ENCODE measurements around the gene IGF1R.

DNA sequence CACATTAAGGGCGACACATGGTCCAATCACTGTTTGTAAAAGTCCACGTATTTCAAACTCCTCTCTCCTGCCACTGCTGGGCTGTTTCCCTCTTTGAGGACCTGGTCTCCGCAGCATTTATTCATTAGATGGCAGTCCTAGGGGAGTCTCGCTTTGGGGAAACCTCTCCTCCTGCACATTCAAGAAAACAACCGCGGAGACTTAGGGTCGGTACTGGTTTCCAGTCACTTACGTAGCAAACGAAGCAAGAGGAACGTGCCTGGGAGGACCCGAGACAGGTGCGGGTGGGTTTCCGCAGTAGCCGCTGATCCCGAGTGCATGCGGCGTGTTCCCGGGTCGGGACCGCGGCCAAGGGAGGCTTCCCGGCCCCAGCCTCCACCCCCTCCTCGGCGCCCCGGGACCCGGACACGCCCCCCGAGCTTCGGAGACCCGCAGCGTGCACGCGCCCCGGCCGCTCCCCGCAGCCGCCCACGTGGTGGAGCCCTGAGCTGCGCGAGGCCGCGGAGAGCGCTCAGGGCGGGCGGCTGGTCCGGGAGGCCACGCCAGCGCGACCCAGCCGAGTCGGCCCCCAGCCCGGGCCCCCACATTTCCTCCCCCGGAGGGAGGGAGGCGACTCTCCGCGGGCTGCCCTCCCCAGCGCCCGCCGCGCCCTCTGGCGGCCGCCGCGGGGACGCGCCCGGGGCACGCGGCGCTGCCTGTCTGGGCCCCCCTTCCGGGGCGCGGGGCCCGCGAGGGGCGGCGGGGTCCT lies 1.1 kb upstream of the IGF1R start:
- TF ChIP-seq, protein P1, sequence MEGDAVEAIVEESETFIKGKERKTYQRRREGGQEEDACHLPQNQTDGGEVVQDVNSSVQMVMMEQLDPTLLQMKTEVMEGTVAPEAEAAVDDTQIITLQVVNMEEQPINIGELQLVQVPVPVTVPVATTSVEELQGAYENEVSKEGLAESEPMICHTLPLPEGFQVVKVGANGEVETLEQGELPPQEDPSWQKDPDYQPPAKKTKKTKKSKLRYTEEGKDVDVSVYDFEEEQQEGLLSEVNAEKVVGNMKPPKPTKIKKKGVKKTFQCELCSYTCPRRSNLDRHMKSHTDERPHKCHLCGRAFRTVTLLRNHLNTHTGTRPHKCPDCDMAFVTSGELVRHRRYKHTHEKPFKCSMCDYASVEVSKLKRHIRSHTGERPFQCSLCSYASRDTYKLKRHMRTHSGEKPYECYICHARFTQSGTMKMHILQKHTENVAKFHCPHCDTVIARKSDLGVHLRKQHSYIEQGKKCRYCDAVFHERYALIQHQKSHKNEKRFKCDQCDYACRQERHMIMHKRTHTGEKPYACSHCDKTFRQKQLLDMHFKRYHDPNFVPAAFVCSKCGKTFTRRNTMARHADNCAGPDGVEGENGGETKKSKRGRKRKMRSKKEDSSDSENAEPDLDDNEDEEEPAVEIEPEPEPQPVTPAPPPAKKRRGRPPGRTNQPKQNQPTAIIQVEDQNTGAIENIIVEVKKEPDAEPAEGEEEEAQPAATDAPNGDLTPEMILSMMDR (IDR thresholded peaks at IDR 0.05) = peak; percentile 32 to 72
- TF ChIP-seq POLR2A (IDR thresholded peaks at IDR 0.05) = no peak
- TF ChIP-seq POLR2AphosphoS5 (IDR thresholded peaks at IDR 0.05) = no peak
- TF ChIP-seq EP300 (IDR thresholded peaks at IDR 0.05) = no peak

Data from suprapubic skin (tissue), 4 donors.